Kasumi-1 (cell line): ENCODE measurements around the gene C11orf42.

Experiments used
- DNase-seq, 2 experiments: peaks; one replicate each; lab custom pipeline; 2025; lab: John Stamatoyannopoulos, UW

Gene C11orf42, protein sequence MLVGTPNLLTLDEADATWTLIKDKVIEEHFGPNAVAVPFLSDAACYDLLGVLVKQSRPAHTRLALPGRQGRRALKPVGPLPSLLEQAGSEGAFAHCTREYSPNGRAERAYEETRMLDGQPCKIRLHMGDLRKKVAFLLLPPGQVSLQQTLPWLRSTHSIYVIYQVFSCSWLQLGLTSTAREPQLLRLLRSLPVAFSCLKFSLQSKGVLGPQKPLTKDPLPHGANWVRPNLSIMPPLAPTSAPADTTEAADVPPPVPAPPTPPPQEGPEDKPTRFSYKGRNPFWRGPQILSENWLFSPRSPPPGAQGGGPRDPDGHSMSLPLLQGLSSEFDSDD

GRCh38 chr11:6205366-6205765 is at the start of gene C11orf42:
TSS of gene C11orf42 (plus strand) at chr11:6205557. CDS start at chr11:6205616, 59 bp downstream.
- no peak for DNase-seq

- no peak for DNase-seq
Measured at GRCh38 chr11:6156628-6157359, 48.6 kb upstream of the C11orf42 start.

- no peak for DNase-seq
Measured at GRCh38 chr11:6170226-6170625, 35.1 kb upstream of the C11orf42 start, which contains the start of gene OR52B2. TSS of gene OR52B2 (minus strand) at chr11:6170326. CDS start at chr11:6170326, 0 bp downstream.

GRCh38 chr11:6175440-6175839 is 29.9 kb upstream of the C11orf42 start:
- no peak for DNase-seq

GRCh38 chr11:6191742-6192141 is 13.6 kb upstream of the C11orf42 start:
- DNase-seq, result no peak

DNA sequence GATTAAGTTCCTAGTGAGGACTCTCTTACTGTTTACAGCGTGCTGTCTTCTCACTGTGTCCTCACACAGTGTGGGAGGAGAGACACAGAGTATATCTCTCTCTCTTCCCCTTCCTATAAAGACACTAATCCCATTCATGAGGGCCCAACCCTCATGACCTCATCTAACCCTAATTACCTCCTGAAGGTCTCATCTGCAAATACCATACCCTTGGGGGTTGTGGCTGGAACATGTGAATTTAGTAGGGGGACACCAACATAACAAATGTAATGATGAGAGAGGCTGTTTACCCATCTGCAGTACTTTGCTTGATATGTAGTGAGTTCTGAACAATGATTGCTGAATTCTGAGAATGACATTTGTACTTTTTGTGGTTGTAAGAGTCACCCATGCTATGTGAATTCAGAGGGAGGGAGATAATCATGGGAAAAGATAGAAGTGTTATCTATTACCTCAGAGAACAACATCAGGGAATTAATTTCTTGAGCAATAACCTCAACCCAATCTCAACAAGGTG is 11.2 kb upstream of the C11orf42 start:
- DNase-seq, result no peak

- DNase-seq, result peak in 1 of 2 experiments; percentile 26
Measured at GRCh38 chr11:6196396-6196795, 9.0 kb upstream of the C11orf42 start.

DNA sequence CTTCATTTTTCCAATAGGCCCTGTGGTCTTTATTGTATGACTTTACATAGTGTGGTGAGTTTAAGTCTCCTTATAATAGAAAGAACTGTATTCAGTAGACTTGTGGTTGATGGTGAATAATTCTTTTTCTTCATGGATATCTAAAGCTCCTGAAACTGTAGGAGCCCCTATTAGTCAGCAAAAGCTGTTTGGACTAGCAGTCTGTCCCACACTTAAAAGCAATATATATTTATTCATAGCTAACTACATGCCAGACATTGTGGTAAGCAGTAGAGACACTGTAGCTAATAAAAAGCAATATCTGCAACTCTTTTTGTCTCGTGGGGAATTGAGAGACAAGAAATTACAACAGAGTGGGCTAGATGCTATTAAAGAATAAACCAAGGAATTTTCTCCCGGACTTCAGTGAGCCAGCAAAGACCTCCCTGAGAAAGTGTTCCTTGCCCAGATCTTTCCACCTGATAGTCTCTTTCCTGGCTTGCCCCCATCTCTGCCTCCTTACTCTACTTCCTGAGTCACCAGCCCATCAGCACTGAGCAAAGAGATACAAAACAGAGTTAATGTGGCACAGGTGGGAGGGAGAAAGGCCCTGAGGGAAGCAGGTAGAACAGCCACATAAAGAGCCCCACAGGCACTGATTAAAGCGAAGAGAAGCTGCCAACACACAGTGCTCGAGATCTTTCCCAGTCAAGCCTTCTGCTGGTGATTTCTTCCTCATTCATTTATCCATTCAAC is 7.7 kb upstream of the C11orf42 start:
- no peak for DNase-seq

DNA sequence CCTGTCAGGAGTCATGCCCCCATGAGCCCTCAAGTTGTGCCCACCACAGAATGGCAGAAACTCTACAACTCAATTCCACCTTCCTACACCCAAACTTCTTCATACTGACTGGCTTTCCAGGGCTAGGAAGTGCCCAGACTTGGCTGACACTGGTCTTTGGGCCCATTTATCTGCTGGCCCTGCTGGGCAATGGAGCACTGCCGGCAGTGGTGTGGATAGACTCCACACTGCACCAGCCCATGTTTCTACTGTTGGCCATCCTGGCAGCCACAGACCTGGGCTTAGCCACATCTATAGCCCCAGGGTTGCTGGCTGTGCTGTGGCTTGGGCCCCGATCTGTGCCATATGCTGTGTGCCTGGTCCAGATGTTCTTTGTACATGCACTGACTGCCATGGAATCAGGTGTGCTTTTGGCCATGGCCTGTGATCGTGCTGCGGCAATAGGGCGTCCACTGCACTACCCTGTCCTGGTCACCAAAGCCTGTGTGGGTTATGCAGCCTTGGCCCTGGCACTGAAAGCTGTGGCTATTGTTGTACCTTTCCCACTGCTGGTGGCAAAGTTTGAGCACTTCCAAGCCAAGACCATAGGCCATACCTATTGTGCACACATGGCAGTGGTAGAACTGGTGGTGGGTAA is 6.1 kb upstream of the C11orf42 start, which contains the start of gene OR52W1:
Gene OR52W1, plus strand, starts transcription at position 51 of the 637 bp plus-strand sequence. Its CDS starts 0 bp downstream, at position 51.
- DNase-seq, result no peak

- peak; percentile 88 to 91 for DNase-seq
Measured at GRCh38 chr11:6200975-6201374, 4.4 kb upstream of the C11orf42 start.

DNA sequence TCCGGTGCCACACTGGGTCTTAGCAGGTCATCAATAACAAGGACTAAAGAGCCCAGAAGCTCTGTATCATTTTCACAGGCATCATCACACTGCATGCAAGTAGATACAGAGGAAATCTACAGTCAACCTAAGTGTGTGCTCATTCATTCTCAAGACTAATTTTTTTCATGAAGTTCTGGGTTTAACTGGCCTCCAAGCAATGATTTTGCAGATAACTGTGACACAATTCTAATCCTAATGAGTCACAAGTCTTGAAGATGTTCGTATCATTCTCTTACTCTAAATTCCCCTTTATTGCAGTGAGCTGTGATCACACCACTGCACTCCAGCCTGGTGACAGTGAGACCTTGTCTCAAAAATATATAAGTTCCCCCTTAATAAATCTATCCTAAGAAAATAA is 3.9 kb upstream of the C11orf42 start:
- peak in 1 of 2 experiments; percentile 38 for DNase-seq

DNA sequence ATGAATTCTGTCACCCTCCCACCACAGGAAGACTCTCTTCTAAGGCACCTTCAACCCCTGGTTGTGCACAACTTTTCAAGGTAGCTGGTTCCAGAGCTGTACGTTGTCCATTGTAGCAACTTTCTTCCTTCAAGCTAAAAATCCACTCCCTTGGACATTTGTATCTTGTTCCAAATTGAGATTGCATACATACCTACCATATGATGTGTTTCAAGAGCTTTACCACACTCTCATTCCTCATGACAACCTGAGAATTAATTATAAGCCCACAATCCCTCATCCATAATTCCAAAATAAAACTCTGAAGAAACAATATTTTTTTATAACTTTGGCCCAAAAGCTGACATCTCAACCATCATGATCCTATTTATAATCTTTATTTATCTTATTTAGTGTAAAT is 3.3 kb upstream of the C11orf42 start:
- no peak for DNase-seq

DNA sequence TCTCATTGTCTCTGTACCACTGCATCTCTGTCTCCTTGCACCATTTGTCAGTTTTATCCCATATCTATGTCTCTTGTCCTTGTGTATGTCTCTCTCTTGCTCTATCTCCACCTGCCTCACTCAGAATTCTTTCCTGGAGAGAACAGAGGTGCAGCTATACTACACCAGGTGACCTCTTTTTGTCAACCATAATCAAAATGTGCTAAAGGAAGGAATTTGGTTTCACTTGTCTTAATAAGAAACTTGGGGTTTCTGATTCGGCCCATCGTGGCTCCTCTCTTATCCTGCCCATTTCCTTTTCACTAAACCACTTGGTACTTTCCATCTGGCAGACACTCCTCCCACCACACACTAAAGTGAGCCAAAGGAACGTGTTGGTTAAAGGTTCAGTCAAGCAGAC is 2.0 kb upstream of the C11orf42 start:
- DNase-seq, result peak in 1 of 2 experiments; percentile 2

GRCh38 chr11:6204706-6205105 is 651 bp upstream of the C11orf42 start:
- no peak for DNase-seq

DNA sequence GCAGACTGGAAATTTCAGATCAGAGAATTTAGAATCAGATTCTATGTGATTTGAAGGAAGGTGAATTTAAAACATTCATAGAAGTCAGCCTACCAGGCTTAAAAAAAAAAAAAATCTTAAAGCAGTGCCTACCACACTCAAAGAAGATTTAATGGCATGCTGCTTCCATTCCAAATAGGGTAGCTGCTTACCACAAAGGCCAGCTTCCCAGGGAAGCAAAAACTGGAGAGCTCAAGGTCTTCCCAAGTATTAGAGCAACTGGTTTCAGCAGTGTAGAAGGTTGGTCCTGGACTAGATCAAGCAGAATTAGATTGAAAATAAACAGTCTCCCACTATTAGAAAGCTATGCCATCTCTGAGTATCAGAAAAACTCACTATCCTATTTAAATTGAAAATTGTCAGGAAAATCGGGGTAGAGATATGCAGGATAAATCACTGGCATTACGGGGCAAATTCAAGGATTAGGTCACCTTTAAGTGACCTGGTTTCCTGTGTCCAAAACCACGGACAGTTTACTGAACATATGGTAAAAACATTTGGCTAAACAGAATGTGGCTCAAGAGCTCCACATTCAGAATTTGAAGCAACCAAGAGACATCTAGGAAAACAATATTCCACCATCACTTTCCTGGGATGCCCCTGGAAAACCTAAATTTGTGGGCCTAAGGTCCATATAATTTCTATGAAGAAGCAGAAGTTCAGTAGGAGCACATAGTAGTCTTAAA is 1.3 kb downstream of the C11orf42 start:
- no peak for DNase-seq

DNA sequence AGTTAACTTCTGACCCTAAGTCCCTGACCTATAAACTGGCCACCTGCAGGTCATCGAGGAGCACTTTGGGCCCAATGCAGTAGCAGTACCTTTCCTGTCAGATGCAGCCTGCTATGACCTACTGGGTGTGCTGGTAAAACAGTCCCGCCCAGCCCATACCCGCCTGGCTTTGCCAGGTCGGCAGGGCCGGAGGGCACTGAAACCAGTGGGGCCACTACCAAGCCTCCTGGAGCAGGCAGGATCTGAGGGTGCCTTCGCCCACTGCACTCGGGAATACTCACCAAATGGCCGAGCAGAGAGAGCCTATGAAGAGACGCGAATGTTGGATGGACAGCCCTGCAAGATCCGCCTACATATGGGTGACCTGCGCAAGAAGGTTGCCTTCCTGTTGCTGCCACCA is 4.4 kb downstream of the C11orf42 start:
- no peak for DNase-seq

DNA sequence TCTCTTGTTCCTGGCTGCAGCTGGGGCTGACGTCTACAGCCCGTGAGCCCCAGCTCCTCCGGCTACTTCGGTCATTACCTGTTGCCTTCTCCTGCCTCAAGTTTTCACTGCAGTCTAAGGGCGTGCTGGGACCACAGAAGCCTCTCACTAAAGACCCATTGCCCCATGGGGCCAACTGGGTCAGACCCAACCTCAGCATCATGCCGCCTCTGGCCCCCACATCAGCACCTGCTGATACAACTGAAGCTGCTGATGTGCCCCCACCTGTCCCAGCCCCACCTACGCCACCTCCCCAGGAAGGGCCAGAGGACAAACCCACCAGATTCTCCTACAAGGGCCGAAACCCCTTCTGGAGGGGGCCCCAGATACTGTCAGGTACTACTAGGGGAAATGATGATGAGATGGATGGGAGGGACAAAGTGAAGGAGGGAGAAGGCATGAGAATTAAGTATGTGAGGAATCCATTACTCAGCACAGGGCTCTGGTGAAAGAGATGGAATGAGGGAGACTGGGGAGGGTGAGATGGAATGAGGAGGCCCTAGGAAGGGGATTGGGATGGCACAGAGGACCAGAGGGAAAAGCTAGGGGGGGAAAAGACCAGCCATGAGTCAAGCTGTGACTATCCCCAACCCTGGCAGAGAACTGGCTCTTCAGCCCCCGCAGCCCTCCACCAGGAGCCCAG is 5.1 kb downstream of the C11orf42 start:
- DNase-seq, result no peak

GRCh38 chr11:6214530-6214929 is 9.2 kb downstream of the C11orf42 start:
- no peak for DNase-seq

DNA sequence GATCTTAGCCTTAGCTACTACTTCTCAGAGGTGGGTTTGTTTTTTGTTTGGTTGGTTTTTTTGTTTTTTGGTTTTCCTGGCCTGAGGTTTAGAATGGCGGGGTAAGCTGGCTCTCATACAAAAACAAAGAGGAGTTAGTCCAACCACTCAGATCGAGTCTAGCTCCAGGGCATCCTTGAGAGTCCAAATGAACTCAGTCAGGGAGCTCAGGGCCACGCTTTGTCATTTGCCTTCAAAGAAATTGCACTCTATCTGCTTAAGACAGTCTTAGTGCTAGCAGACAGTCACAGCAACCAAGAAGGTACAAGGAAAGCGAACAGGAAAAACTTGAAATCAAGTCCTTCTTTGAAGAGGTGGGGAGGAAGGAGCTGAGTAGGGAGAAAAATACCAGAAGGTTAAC is 11.1 kb downstream of the C11orf42 start:
- DNase-seq, result no peak

GRCh38 chr11:6217722-6218121 is 12.4 kb downstream of the C11orf42 start:
- DNase-seq, result no peak
